Islet of Langerhans (tissue), 1 donor: Measurements from ENCODE around the gene AMPD1.

Source experiments
- FAIRE-seq: peaks from one replicate; lab custom pipeline; 2011; peaks lifted over from hg19 to GRCh38; lab: Jason Lieb, UNC

AMPD1 gene

DNA sequence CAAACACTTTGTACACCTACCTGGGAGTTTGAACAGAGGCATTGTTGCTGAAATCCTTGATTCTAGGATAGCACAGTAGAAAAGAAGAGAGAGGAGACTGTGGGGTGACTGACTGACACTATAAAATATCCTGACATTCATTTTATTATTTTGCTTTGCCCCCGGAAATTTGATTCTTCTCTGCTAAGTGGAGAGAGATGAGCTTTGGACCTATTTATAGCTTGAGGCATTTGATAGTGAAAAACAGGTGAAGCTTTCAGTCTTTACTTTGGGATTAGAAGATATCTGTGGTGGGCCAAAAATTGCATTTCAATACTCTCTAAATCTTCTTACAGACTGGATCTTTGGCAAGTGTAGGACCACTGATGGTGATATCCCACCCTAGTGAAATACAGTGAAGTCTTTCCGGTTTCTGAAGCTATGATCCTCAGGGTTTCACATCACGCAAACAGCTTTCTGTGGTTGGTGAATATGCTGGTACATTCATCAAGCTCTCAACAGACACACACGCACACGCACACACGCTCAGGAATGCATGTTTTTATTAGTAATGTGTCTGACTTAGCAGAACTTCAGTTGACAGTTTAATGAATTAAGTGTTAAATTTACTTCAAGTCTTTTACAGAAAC is at the start of gene AMPD1:
Gene AMPD1, minus strand, starts transcription at position 117 of the 629 bp plus-strand sequence. Its CDS starts 75 bp downstream, at position 42.
- FAIRE-seq: no peak

DNA sequence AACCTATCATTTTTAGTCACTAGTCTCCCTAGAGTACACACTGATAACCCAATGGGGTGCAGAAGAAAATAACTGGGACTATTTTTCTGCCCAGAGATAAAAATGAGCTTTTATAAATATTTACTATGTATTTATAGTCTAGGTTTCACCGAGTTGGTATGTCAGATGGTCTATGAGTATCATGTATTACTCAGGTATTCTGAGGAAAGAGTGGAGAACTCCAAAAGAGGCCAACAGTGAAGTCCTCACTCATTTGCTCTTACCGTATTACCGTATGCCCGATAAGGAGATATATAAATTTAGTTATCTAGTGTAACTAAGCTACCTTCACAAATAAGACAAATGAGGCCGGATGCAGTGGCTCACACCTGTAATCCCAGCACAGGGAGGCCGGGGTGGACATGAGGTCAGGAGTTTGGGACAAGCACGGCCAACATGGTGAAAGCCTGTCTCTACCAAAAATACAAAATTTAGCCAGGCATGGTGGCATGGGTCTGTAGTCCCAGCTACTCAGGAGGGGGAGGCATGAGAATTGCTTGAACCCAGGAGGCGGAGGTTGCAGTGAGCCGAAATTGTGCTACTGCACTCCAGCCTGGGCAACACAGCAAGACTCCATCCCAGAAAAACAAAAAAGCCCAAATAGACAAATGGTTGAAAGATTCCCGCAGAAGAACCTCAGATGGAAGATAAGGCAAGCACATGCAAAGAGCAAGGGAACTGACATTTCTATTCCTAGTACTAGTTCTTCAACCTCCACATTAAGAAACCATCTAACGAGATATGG is 46.8 kb upstream of the AMPD1 start:
- FAIRE-seq: no peak

DNA sequence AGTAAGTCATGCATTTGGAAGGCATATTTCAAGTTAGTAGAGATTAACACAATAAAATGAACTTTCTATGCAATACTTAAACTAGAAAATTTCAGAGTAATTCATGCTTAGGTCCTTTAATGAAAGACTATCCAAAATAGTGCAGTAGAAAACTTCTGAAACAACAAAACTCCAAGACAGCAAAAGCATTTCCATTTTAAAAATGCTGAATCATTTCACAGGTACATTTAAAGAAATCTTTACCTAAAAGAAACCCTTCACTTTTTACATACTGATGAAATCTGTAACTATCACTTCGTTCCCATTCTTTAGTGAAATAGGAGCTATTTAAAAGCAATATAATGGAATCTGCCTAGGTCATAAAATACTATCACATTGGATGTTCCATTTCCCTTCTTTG is 45.0 kb upstream of the AMPD1 start:
- FAIRE-seq: no peak

DNA sequence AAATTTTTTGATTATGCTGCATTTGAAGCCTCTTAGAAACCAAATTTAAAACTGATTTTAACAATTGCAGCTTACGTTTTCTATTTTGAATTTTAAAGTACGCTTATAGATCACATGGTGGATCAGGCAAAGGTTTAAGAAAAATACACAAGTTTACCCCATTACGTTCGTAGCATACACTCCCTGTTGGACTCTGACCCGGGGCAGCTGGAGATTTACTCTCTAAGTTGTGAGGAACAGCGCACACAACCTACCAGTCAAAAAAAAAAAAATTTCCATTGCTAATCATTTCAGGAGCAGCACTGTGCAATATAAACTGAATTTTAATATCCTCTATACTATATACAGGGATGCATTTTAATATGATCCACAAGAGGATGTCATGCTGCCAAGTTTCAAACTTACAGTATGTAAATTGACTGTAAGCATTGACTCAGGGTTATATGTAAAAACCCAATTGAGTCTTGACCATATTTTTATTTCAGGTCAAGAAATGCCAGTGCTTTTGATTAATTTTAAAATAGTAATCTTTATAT is 42.0 kb upstream of the AMPD1 start:
- no peak for FAIRE-seq

DNA sequence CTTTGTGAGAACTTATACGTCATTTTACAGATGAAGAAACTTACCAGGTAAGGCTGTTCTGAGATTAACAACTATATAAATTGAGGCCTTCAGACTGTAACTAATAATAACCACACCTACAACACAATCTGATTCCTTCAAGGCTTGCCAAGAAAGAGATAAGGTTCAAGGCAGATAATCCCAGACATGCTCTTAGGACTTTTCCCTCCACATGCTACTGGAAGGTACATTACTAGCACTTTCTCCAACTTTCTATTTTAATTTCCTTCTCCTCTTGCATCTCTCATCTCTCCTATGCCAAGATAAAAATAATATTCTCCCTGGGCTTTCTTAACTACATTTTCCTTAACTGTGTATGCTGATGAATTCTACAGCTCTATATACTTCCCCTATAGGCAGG is 40.1 kb upstream of the AMPD1 start:
- FAIRE-seq: no peak

DNA sequence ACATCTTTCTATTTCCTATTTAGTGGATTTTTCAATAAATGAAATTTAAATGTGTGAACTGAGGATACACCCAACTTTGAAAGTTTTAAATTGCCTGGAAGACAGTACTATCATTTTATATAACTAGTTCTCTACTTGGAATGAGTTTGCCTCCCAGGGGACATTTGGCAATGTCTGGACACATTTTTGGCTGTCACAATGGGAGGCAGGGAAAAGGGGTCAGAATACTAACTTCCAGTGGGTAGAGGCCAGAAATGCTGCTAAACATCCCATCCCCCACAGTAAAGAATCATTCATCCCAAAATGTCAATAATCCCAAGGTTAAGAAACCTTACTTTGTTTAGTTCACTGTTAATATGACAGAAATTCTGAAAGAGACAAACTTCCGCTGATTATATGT is 34.4 kb upstream of the AMPD1 start:
- no peak for FAIRE-seq

DNA sequence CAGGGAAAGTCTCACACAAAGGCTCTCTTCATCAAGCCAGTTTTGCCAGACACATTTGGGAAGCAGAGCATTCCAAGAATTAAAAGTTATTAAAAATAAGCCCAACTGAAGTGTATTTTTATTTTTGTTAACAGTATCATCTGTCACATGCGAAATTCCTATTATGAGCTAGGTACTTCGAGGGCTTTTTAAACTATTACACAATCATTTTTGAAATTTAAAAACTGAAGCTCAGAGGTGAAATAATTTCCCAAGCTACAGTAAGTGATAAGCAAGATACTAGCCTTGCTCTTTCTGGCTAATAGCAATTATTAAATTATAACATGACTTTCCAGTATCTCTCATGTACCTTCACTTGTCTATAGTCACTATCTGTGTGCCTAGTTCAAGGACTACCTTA is 33.2 kb upstream of the AMPD1 start:
- FAIRE-seq: no peak

DNA sequence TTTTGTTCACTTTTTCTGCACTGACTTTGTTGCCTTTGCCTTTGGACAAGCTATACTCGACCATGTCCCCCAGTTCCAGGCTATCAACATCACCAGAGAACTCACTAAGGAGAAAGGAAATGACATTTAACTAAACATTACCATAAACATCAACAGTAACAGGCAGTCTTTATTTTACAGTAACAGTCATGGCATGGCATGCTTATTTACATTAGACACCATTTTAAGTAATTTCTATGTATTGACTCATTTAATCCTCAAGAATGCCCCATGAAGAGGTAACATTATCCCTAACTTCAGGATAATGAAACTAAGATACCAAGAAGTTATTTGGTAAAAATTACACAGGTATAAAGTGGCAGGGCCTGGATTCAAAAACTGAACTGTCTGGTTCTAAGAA is 29.9 kb upstream of the AMPD1 start:
- no peak for FAIRE-seq

DNA sequence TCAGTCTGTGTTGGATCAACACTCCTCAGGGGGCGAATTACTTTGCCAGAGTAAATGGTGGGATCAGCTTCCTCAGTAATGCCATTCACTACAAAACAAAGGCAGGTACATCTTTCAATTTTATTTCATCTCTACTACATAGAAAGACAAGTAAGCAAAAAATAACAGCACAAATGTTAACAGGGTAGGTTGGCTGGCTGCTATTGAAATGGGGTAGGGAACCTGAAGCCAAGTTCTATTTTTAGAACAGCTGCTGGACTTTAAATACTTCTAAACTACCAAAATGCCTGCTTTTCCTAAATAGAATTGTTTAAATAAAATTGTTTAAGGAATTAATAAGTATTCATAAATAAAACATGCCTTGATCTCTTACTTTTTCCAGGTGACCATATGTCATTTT is 28.6 kb upstream of the AMPD1 start:
- FAIRE-seq: no peak

DNA sequence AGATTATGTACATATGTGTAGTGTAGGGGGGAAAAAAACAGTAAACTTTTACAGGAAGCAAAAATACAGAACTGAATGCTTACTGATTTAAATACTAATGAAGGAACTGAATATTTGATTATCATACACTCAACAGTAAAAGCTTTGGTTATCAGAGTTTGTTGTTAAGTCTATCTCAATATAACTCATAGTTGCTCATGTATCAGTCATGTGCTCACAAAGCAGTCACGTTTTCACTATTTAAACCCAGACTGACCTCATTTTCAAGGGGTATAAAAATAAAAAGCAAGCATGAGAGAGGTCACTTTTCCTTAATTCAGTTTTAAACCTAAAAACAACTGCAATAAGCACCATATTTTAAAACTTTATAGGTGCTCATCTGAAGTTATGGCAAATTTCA is 28.1 kb upstream of the AMPD1 start:
- no peak for FAIRE-seq

DNA sequence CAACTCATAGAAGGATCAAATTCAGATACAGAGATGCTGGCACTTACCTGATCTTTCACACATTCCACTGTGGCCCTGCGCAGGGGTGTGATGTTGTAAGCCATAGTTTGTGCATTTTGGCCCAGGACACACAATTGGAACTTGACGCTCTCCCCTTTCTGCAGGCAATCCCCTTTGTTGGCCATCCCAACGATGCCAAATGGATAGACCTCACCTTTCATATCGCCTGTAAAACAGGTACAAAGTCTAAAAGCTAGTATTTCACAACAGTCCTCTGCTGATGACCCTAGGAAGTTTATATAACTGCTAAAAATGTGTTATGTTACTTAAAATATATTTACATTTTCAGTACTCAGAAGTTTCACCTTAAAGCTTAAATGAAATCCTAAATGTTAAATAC is 25.1 kb upstream of the AMPD1 start:
- no peak for FAIRE-seq

DNA sequence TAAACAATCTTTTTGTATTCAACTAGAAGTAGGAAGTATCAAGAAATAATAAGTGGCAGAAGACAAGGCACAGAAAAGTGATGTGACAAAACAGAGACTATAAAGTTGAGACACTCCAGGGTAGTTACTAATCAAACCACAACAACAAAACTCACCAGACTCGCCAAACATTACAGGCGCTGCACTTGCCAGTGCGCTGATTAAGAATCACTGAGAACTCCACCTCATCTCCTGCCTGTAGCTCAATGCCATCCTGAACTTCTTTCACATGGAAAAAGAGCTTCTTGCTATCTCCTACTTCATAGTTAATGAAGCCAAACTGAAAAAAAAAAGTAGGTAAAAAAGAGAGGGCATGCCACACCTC is 24.1 kb upstream of the AMPD1 start:
- FAIRE-seq: no peak

DNA sequence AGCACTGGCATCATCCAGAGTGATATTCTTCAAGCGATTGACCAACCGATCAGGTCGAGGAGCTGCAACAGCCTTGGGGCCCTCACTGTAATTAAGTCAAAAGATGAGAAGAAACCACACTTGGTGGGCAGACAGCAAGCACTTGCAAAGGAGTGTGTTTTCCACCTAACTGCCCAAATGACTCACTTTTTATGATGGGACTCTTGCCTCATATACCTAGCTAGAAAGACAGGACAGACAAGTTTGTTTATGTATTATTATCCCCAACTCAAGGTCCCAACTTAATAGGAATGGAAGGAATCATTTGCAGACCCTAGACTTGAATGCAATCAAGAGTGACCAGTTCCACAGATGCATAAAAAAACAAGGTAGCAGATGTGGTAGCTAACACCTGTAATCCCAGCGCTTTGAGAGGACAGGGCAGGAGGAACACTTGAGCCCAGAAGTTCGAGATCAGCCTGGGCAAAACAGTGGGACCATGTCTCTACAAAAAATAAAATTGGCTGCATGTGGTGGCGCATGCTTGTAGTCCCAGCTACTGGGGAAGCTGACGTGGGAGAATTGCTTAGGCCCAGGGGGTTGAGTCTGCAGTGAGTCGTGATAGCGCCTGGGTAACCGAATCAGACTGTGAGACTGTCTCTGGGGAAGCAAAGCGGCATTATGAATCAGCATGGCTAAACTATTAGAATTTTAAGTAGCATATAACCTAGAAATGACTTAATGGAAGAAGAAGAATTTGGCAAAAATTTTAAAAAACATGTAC is 23.5 kb upstream of the AMPD1 start:
- no peak for FAIRE-seq

DNA sequence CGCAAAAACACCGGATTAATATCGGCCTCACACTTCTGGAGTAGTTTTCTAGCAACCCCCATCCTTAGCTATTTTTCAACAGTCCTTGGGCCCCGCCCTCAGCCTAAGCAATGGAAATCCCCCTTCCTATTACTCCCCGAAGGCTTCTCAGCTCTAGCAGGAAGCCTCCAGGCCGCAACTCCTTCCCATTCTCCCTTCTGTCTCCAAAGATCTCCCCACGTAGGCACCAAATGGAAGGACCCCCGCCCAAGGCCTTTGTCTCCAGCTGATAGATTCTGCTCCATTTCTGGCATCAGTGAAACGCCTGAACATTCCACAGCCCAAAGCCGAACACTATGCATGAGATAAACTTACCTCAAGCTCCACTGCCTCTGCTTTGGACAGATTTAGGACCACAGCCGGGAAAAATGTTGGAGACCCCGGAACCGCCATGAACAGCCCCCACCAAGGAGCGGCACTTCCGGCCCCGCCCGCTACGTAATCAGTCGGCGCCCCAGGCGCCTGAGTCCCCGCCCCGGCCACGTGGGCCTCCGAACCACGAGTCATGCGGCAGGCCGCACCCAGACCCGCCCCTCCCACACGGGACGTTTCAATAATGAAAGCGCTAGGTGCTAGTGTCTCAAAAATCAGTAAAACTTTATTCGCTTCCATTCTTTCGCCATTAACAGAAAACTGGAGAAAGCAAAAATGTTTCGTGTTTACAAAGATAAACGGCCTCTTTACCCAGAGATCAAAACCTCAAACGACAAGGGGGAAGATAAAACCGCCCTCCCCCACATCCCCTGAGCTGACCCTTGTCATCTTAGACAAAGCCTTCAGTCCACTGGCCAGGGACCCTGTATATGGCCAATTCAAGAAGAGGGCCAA is 21.2 kb upstream of the AMPD1 start, which contains the start of gene NRAS:
Gene NRAS, minus strand, starts transcription at position 468 of the 867 bp plus-strand sequence. CDS start 611 bp downstream, outside the sequence.
- FAIRE-seq: no peak

DNA sequence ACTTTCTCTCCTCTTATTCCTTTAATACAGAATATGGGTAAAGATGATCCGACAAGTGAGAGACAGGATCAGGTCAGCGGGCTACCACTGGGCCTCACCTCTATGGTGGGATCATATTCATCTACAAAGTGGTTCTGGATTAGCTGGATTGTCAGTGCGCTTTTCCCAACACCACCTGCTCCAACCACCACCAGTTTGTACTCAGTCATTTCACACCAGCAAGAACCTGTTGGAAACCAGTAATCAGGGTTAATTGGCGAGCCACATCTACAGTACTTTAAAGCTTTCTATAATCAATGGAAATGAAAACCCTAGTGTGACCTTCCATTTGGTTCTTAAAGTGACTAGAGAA is 20.6 kb upstream of the AMPD1 start:
- FAIRE-seq: no peak

DNA sequence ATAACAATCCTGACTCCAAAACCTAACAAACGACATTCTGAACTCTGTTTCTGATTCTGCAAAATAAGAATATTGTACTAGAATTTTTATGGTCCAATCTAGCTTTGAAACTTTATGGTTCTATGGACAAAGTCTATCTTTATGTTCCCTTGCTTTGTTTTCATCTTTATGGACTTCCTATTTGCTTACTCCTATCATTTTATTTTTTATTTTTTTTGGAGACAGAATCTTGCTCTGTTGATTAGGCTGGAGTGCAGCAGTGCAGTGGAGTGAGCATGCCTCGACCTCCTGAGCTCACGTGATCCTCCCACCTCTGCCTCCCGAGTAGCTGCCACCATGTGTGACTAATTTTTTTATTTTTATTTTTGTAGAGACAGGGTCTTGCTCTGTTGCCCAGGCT is 17.6 kb upstream of the AMPD1 start:
- FAIRE-seq: no peak

DNA sequence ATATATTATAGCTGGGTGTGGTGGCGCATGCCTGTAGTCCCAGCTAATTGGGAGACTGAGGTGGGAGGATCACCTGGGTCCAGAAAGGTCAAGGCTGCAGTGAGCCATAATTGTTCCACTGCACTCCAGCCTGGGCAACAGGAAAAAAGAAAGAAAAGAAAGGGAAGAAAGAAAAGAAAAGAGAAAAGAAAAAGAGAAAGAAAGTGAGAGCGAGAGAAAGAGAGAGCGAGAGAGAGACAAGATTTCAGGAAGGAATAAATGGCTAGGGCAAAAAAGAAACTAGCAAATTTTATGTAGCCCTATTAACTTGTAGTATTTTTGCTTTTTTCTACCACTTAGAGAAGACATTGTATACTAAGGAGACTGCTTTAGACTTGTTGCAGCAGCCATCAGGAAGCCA is 15.0 kb upstream of the AMPD1 start:
- no peak for FAIRE-seq

DNA sequence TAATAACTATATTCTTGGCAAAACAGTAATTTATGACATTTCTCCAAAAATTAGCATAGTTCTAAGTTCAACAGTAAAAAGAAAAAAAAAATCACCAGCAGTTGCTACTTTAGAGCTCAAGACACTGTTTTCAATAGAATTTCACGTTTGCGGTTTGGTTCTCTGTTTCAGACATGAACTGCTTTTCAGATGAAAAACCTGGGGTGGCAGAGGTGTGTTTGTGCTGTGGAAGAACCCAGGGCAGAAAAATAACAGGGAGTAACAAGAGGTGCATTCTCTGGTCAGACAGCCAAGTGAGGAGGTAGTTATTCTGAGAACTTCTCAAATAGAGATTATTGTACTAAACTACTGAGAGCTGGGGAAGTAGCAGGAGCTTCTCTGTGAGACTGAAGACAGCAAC is 12.3 kb upstream of the AMPD1 start:
- FAIRE-seq: no peak

DNA sequence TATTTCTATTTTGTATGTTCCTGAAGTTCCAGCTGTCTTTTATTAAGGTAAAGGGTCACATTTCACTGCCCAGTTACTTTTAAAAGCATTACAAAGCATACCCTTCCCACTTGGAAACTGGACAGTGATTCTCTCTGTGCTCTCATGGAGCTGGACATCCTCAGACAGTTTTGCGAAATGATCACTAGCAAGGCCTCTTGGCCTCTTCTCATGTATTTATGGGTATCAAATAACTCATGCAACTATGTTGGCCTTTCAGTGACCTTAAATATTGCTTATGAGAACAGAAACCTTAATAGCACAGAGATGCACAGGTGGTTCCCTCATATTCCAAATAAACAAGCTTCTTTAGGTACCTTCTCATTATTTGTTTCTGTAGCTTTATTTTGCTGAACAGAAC is 7.9 kb upstream of the AMPD1 start:
- no peak for FAIRE-seq

DNA sequence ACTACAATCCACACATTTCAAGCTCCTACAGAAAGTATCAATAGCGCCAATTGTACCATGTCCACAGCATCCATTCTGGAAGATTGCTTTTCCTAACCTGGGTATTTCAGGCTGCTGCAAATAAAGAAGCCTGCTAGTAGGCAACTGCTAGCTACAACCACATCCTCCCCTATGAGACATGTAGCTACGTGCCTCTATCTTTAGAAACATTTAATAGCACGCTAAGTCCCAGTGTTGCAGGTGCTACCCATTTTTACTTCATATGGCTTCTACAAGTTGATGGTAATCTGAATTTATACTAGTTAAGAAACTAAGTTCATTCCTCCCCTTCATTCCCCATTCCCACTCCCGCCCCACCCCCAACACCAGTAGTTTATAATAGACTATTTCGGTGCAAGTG is 7.4 kb upstream of the AMPD1 start:
- no peak for FAIRE-seq

DNA sequence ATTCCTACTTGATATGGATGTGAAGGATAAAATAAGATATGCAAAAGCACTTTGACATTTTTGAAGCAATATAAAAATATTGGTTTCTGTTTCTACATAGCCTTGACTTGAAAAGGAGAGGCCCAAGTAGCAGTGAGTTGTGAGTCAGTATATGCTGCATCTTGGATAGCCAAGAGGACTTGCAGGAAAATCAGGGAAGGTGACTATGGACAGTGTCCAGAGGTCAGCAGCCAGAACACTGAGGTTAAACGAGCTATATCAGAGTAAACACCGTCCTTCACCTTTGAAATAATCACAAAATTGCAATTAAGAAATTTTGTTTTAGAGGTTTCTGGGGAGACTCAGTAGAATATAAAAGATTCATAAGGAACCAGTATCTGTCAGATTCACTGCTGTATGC is 6.6 kb upstream of the AMPD1 start:
- FAIRE-seq: no peak

DNA sequence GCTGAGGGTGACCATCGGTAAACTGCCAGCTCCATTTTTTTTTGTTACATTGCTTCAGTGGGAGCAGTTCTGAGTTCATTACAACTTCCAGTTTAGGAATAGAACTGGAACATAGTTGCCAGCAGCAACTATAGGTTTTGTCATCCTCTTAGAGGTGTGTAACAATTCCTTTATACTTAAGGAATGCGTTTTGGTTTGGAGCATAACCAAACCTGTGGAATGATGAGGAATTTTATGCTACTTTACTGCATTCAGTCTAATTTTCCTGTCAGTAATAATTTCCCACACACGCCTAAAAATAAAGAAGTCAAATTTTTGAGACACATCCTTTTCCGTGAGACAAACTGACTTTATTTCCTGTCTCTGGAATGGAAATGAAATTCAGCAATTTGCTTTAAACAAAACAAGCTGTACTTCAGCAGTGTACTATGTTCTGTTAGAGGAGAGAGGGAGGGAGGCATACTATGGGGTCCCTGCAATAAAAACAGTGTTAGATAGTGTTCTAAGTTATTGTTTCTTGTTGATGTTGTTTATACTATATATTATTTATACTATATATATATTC is 4.8 kb upstream of the AMPD1 start:
- FAIRE-seq: no peak
